ENCODE results near the gene JMJD8. TPM values are rescaled to one million over a fixed set of nuclear protein-coding genes. Genes with fewer than 3 reads are reported as not detected.
A peak's percentile ranks its signal among the peaks of the same experiment; 100 is the strongest.

JMJD8 gene
- total RNA-seq, 1 experiment from 2014 or later, result 121 TPM

DNA sequence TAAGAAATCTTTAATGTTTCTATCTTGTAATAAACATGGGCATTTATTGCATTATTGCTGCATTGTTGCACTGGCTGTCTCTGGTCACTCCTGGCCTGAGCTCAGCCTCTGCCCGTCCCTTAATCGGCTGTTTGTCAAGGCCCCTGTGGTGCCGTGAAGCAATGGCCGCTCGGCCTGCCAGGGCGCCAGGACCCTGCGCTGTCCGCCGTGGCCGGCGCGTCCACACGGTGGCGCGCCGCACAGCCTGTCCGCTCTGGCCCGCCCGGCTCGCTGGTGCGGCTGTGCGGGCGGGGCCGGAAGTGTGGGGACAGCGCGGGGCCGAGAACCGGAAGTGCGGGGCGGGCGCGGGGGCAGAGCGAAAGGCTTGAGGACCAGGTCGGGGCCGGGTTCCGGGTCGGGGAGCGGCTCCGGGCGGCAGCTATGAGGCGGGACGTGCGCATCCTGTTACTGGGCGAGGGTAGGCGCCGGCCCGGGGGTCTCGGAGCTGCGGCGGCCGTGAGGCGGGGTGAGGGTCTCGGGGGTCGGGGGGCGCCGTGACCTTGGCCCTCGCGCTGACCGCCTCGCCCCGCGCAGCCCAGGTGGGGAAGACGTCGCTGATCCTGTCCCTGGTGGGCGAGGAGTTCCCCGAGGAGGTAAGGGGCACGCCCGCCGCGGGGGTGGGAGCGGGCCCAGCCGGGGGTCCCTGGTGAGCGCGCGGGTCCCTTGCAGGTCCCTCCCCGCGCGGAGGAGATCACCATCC, 16.2 kb downstream of the JMJD8 start, which contains the start of gene RHOT2 (continued):
- no peak for TF ChIP-seq EZH2 (IDR thresholded peaks at IDR 0.05)
- TF ChIP-seq JUND (IDR thresholded peaks at IDR 0.05), result no peak
- TF ChIP-seq POLR2A (IDR thresholded peaks at IDR 0.05; ENCODE audit: borderline replicate concordance, extremely low read depth, insufficient read depth, insufficient read length), result no peak
- TF ChIP-seq RAD21 (IDR thresholded peaks at IDR 0.05; ENCODE audit: low read depth), result no peak
- peak; percentile 69 for TF ChIP-seq POLR2AphosphoS5 (IDR thresholded peaks at IDR 0.05; ENCODE audit: low read depth, low read length)
- TF ChIP-seq SRF (IDR thresholded peaks at IDR 0.05; ENCODE audit: low read depth), result no peak
- no peak for TF ChIP-seq ZFX (IDR thresholded peaks at IDR 0.05)
- TF ChIP-seq YY1 (IDR thresholded peaks at IDR 0.05; ENCODE audit: extremely low read depth, insufficient replicate concordance, low read depth, low read length), result peak; percentile 86
- TF ChIP-seq EGR1 (IDR thresholded peaks at IDR 0.05; ENCODE audit: low read depth), result peak; percentile 58

DNA sequence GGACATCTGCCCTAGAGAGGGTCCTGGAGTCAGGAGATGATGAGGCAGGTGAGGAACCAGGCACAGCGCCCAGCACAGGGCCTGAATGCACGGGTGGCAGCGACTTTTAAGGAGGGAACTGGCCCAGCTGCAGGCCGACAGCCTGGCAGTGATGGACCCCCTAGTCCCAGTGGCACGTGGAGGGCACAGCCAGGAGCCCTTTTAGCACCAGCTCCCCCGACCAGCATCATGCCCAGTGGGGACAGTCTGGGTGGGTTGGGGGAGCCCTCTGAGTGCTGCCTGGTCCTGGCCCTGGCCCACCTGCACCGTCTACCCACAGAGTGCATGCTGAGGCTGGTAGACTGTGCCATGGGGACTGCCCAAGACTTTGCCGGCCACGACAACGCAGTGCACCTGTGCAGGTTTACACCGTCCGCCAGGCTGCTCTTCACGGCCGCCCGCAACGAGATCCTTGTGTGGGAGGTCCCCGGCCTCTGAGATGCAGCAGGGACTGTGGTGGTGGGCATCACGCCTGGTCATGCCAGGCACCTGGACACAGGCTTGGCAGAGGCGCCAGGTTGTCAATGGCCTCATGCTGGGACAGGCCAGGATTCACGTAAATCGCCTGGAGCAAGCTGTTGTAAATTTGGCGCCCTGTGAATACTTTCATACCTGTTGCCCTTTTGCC, 16.9 kb downstream of the JMJD8 start:
- Histone ChIP-seq H3K79me2 (ENCODE audit: insufficient read depth, low read length) (peaks cover 26% of the 10 kb centered on the region), H3K36me3 (ENCODE audit: control insufficient read depth in 1 of 2, insufficient read depth in 2 of 2, low read length in 2 of 2) (no peaks in the 10 kb centered on the region; a peak in 1 of 4 replicates), H3K27ac (ENCODE audit: low read depth, low read length) (peak overlapping the region; percentile 78), H3K9me3 (ENCODE audit: control insufficient read depth in 1 of 2, insufficient read depth in 1 of 2, low read depth in 1 of 2, low read length in 2 of 2) (no peaks in the 10 kb centered on the region), H3K4me3 (replicated peaks in 1 of 2; ENCODE audit: low read depth in 1 of 2, low read length in 2 of 2) (peak overlapping the region in 1 of 2 experiments; percentile 72; a peak in 2 of 4 replicates), H4K20me1 (ENCODE audit: insufficient read depth) (no peaks in the 10 kb centered on the region), H3K9me2 (ENCODE audit: insufficient read depth) (no peaks in the 10 kb centered on the region), H3K4me2 (ENCODE audit: low read length) (peak overlapping the region; percentile 40), H3K4me1 (ENCODE audit: control insufficient read depth in 1 of 2, insufficient read depth in 2 of 2, low read length in 2 of 2) (peaks cover 0 to 10% of the 10 kb centered on the region in 2 experiments; a peak in 1 of 4 replicates), H3K9ac (ENCODE audit: low read length) (peak overlapping the region; percentile 23; the same call in 1 of the 2 replicates), H2AFZ (ENCODE audit: low read depth, low read length, poor library complexity, severe bottlenecking) (no peak overlapping the region), H3K27me3 (ENCODE audit: insufficient read depth, low read length) (no peaks in the 10 kb centered on the region)
- ATAC-seq (0 out of 2 replicates have a peak, but pooled peaks have one; percentile 1), DNase-seq (ENCODE audit: low read depth, low spot score) (no peak)
- no TSS peak for BruUV-seq (replicated peaks)
- ChIA-PET CTCF (no interaction called here), POLR2A (no interaction called here), RAD21 (ENCODE audit: low non-redundant PET in 1 of 2, low total read pairs in 2 of 2, uncharacterized antibody in 2 of 2, unreplicated experiment in 2 of 2) (no interaction called here)
- intact Hi-C loops (cut with micrococcal nuclease), result no loop called here
- TF ChIP-seq ZNF274 (IDR thresholded peaks at IDR 0.05; ENCODE audit: low read depth, low read length), result no peak
- TF ChIP-seq TCF7L2 (IDR thresholded peaks at IDR 0.05; ENCODE audit: borderline replicate concordance, extremely low read depth, insufficient read depth, insufficient read length), result no peak
- TF ChIP-seq, protein P1, sequence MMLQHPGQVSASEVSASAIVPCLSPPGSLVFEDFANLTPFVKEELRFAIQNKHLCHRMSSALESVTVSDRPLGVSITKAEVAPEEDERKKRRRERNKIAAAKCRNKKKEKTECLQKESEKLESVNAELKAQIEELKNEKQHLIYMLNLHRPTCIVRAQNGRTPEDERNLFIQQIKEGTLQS (IDR thresholded peaks at IDR 0.05), result no peak
- no peak for TF ChIP-seq SRF (IDR thresholded peaks at IDR 0.05; ENCODE audit: low read depth)
- no peak for TF ChIP-seq RAD21 (IDR thresholded peaks at IDR 0.05; ENCODE audit: low read depth)
- TF ChIP-seq, protein P2, sequence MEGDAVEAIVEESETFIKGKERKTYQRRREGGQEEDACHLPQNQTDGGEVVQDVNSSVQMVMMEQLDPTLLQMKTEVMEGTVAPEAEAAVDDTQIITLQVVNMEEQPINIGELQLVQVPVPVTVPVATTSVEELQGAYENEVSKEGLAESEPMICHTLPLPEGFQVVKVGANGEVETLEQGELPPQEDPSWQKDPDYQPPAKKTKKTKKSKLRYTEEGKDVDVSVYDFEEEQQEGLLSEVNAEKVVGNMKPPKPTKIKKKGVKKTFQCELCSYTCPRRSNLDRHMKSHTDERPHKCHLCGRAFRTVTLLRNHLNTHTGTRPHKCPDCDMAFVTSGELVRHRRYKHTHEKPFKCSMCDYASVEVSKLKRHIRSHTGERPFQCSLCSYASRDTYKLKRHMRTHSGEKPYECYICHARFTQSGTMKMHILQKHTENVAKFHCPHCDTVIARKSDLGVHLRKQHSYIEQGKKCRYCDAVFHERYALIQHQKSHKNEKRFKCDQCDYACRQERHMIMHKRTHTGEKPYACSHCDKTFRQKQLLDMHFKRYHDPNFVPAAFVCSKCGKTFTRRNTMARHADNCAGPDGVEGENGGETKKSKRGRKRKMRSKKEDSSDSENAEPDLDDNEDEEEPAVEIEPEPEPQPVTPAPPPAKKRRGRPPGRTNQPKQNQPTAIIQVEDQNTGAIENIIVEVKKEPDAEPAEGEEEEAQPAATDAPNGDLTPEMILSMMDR (IDR thresholded peaks at IDR 0.05 in 2 of 3, conservative IDR thresholded peaks at IDR 0.05 in 1 of 3; ENCODE audit: borderline replicate concordance in 1 of 3, insufficient read depth in 1 of 3, low read depth in 2 of 3, low read length in 2 of 3), result no peak
- TF ChIP-seq EGR1 (IDR thresholded peaks at IDR 0.05; ENCODE audit: low read depth), result no peak
- no peak for TF ChIP-seq EZH2 (IDR thresholded peaks at IDR 0.05)
- no peak for TF ChIP-seq CBX3 (IDR thresholded peaks at IDR 0.05; ENCODE audit: low read depth)
- no peak for TF ChIP-seq CEBPB (IDR thresholded peaks at IDR 0.05; ENCODE audit: low read depth)
- TF ChIP-seq, protein P3, sequence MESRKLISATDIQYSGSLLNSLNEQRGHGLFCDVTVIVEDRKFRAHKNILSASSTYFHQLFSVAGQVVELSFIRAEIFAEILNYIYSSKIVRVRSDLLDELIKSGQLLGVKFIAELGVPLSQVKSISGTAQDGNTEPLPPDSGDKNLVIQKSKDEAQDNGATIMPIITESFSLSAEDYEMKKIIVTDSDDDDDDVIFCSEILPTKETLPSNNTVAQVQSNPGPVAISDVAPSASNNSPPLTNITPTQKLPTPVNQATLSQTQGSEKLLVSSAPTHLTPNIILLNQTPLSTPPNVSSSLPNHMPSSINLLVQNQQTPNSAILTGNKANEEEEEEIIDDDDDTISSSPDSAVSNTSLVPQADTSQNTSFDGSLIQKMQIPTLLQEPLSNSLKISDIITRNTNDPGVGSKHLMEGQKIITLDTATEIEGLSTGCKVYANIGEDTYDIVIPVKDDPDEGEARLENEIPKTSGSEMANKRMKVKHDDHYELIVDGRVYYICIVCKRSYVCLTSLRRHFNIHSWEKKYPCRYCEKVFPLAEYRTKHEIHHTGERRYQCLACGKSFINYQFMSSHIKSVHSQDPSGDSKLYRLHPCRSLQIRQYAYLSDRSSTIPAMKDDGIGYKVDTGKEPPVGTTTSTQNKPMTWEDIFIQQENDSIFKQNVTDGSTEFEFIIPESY (IDR thresholded peaks at IDR 0.05; ENCODE audit: extremely low read depth, insufficient replicate concordance, low read length), result no peak
- no peak for TF ChIP-seq ELF1 (IDR thresholded peaks at IDR 0.05; ENCODE audit: borderline replicate concordance, low read depth)

Measured in HCT116 (cell line).